ENCODE measurements around the gene PTGFRN.
A peak's percentile ranks its signal among the peaks of the same experiment; 100 is the strongest.

PTGFRN gene

GRCh38 chr1:116881879-116882520 is 27.7 kb upstream of the PTGFRN start:
- Histone ChIP-seq H3K27ac (replicated peaks) (peak overlapping the region; percentile 39; the same call in 1 of the 2 replicates), H3K27me3 (ENCODE audit: insufficient read depth, poor library complexity, severe bottlenecking) (no peaks in the 10 kb centered on the region), H3K4me3 (replicated peaks; ENCODE audit: insufficient read depth, low read length) (no peak overlapping the region)
- peak; percentile 76 to 96 for DNase-seq (ENCODE audit: low read depth in 1 of 2, low spot score in 1 of 2)
- TF ChIP-seq CTCF (IDR thresholded peaks at IDR 0.05; ENCODE audit: insufficient read depth, low read length) = peak; percentile 73
- TF ChIP-seq GABPA (IDR thresholded peaks at IDR 0.05; ENCODE audit: low read depth) = no peak

GRCh38 chr1:116882866-116883265 is 26.9 kb upstream of the PTGFRN start:
- no peak overlapping the region for H3K27ac ChIP-seq (replicated peaks)
- H3K27me3 ChIP-seq (ENCODE audit: insufficient read depth, poor library complexity, severe bottlenecking) = no peaks in the 10 kb centered on the region
- no peak for DNase-seq (ENCODE audit: low read depth in 1 of 2, low spot score in 1 of 2)
- no peak overlapping the region for H3K4me3 ChIP-seq (replicated peaks; ENCODE audit: insufficient read depth, low read length)
- no peak for TF ChIP-seq CTCF (IDR thresholded peaks at IDR 0.05; ENCODE audit: insufficient read depth, low read length)
- no peak for TF ChIP-seq SPI1 (IDR thresholded peaks at IDR 0.05; ENCODE audit: borderline replicate concordance, low read depth)
- TF ChIP-seq, protein P1, sequence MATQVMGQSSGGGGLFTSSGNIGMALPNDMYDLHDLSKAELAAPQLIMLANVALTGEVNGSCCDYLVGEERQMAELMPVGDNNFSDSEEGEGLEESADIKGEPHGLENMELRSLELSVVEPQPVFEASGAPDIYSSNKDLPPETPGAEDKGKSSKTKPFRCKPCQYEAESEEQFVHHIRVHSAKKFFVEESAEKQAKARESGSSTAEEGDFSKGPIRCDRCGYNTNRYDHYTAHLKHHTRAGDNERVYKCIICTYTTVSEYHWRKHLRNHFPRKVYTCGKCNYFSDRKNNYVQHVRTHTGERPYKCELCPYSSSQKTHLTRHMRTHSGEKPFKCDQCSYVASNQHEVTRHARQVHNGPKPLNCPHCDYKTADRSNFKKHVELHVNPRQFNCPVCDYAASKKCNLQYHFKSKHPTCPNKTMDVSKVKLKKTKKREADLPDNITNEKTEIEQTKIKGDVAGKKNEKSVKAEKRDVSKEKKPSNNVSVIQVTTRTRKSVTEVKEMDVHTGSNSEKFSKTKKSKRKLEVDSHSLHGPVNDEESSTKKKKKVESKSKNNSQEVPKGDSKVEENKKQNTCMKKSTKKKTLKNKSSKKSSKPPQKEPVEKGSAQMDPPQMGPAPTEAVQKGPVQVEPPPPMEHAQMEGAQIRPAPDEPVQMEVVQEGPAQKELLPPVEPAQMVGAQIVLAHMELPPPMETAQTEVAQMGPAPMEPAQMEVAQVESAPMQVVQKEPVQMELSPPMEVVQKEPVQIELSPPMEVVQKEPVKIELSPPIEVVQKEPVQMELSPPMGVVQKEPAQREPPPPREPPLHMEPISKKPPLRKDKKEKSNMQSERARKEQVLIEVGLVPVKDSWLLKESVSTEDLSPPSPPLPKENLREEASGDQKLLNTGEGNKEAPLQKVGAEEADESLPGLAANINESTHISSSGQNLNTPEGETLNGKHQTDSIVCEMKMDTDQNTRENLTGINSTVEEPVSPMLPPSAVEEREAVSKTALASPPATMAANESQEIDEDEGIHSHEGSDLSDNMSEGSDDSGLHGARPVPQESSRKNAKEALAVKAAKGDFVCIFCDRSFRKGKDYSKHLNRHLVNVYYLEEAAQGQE (IDR thresholded peaks at IDR 0.05; ENCODE audit: insufficient replicate concordance, low read depth) = no peak
- TF ChIP-seq GABPA (IDR thresholded peaks at IDR 0.05; ENCODE audit: low read depth) = no peak
- no peak for TF ChIP-seq POLR2AphosphoS5 (IDR thresholded peaks at IDR 0.05; ENCODE audit: low read depth)

DNA sequence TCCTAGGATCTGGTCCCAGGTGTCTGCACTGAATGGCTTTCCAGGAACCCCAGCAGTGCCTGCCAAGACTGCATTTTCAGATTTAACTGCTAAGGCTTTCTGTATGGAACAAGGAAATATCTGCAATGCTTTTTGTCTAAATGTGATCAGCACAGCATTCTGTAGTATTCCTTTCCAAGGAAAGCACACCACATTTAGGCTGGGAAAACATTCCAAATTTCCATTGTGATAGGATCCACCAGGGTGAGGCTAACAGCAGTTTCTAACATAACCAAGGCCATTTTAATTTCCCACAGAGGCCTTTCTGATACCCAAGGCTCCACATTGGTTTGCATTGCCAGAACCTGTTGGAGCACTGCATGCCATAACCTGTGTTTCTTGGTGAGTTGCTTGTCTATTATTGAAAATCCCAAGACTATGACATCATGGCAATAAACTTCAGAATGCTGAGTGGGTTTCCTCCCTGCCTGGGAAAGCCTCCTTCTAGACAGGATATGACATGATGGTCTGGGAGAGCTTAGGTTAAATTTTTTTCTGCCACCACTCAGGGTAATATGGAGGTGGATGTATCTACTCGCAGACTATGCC is 23.3 kb upstream of the PTGFRN start:
- Histone ChIP-seq H3K27ac (replicated peaks) (no peak overlapping the region), H3K4me3 (replicated peaks; ENCODE audit: insufficient read depth, low read length) (no peak overlapping the region), H3K27me3 (ENCODE audit: insufficient read depth, poor library complexity, severe bottlenecking) (no peaks in the 10 kb centered on the region)
- TF ChIP-seq GABPA (IDR thresholded peaks at IDR 0.05; ENCODE audit: low read depth) (no peak), POLR2AphosphoS5 (IDR thresholded peaks at IDR 0.05; ENCODE audit: low read depth) (no peak), CTCF (IDR thresholded peaks at IDR 0.05; ENCODE audit: insufficient read depth, low read length) (no peak), SPI1 (IDR thresholded peaks at IDR 0.05; ENCODE audit: borderline replicate concordance, low read depth) (no peak)
- TF ChIP-seq, protein P1 (IDR thresholded peaks at IDR 0.05; ENCODE audit: insufficient replicate concordance, low read depth) = no peak
- no peak for DNase-seq (ENCODE audit: low read depth in 1 of 2, low spot score in 1 of 2)
